ENCODE data around the gene ACACB.

GRCh38 chr12:109140560-109140959, 24.2 kb downstream of the ACACB start:
- no peak for TF ChIP-seq CTCF (IDR thresholded peaks at IDR 0.05)
- TF ChIP-seq POLR2A (IDR thresholded peaks at IDR 0.05) = no peak
